Activated T-cell treated with anti-CD3 and anti-CD28 coated beads, Interleukin-2, amount 50 U/mL, for 4 hours (primary cell): Measurements from ENCODE around the gene EMILIN1. TPM values are rescaled to one million over a fixed set of nuclear protein-coding genes. Genes with fewer than 3 reads are reported as not detected.
"Not testable (repeated sequence)": the region's sequence is repeated elsewhere in the genome, so short reads cannot be mapped to it uniquely, and the experiment has no call there.

Source experiments
- ATAC-seq, 2 donors: fragments of 200-7000 bp; cut with Tn5 transposase; one replicate each; pipeline ENCODE4 v1.10.0; 2021
- DNase-seq: peaks from one replicate; pipeline ENCODE4 v3.0.0-alpha.2; 2020
- H3K27me3 Mint-ChIP-seq: one replicate; pipeline ENCODE4 v1.8.0; 2021; ENCODE audit warnings: low read depth, mixed read lengths
- H3K36me3 Mint-ChIP-seq: one replicate; pipeline ENCODE4 v1.8.0; 2022; ENCODE audit warnings: mixed read lengths; ENCODE audit not compliant: insufficient read depth
- H3K4me1 Mint-ChIP-seq: one replicate; pipeline ENCODE4 v1.8.0; 2021; ENCODE audit warnings: low read depth, mixed read lengths
- H3K4me3 Mint-ChIP-seq: one replicate; pipeline ENCODE4 v1.8.0; 2021; ENCODE audit warnings: mild to moderate bottlenecking, moderate library complexity, mixed read lengths
- H3K9me3 Mint-ChIP-seq: one replicate; pipeline ENCODE4 v1.8.0; 2021; ENCODE audit warnings: mixed read lengths
- total RNA-seq, 3 donors: library from RNA; stranded (reverse); gene quantifications; one replicate each; pipeline ENCODE4 v1.2.1, GENCODE V29; 2021

The EMILIN1 gene
- total RNA-seq, 3 donors from 2014 or later, result 0.76 to 1.4 (median 1.3) TPM

DNA sequence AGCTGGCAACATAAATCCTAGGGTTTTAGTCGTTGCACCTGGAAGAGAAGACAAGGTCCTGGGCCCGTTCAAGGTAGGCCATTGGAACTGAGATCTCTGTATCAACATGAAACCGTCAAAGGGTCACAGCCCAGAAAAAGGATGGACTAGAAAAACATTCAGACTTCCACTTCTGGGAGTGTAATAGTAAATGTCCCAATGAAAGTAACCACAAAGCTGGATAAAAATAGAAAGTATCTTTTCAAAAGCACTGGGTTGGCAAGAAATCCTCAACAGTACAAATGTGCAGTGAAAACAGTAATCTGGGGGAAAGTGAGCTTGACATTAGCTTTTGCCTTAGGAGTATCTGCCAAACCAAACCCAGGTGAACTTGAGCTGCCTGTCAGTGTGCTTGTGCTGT lies 27.6 kb downstream of the EMILIN1 start:
- Mint-ChIP-seq H3K4me3 (no peak overlapping the region), H3K4me1 (no peaks in the 10 kb centered on the region), H3K27me3 (peaks cover 9% of the 10 kb centered on the region), H3K9me3 (no peaks in the 10 kb centered on the region), H3K36me3 (no peaks in the 10 kb centered on the region)
- no peak for ATAC-seq
- DNase-seq, result no peak

GRCh38 chr2:27108221-27108620 lies 29.8 kb downstream of the EMILIN1 start:
- peaks cover 9% of the 10 kb centered on the region for H3K27me3 Mint-ChIP-seq
- no peaks in the 10 kb centered on the region for H3K36me3 Mint-ChIP-seq
- H3K4me3 Mint-ChIP-seq, result no peak overlapping the region
- H3K4me1 Mint-ChIP-seq, result no peaks in the 10 kb centered on the region
- H3K9me3 Mint-ChIP-seq, result no peaks in the 10 kb centered on the region
- no peak for DNase-seq
- ATAC-seq, result no peak

GRCh38 chr2:27109083-27109482 lies 30.7 kb downstream of the EMILIN1 start:
- H3K9me3 Mint-ChIP-seq, result no peaks in the 10 kb centered on the region
- peaks cover 9% of the 10 kb centered on the region for H3K27me3 Mint-ChIP-seq
- H3K36me3 Mint-ChIP-seq, result no peaks in the 10 kb centered on the region
- DNase-seq (no peak), ATAC-seq (no peak)
- no peaks in the 10 kb centered on the region for H3K4me1 Mint-ChIP-seq
- no peak overlapping the region for H3K4me3 Mint-ChIP-seq

- DNase-seq, H3K4me3 Mint-ChIP-seq, ATAC-seq, H3K4me1 Mint-ChIP-seq, H3K36me3 Mint-ChIP-seq, H3K27me3 Mint-ChIP-seq, H3K9me3 Mint-ChIP-seq: not testable (repeated sequence)
Observed at GRCh38 chr2:27110603-27111352, 32.4 kb downstream of the EMILIN1 start.

DNA sequence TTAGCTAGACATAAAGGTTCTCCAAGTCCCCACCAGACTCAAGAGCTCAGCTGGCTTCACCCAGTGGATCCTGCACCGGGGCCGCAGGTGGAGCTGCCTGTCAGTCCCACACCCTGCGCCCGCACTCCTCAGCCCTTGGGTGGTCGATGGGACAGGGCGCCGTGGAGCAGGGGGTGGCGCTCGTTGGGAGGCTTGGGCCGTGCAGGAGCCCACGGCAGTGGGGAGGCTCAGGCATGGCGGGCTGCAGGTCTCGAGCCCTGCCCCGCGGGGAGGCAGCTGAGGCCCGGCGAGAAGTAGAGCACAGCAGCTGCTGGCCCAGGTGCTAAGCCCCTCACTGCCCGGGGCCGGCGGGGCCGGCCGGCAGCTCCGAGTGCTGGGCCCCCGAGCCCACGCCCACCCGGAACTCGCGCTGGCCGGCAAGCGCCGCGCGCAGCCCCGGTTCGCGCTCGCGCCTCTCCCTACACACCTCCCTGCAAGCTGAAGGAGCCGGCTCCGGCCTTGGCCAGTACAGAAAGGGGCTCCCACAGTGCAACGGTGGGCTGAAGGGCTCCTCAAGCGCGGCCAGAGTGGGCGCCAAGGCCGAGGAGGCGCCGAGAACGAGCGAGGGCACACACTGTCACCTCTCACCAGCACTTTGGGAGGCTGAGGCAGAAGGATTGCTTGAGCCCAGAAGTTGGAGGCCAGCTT lies 33.1 kb downstream of the EMILIN1 start:
- not testable (repeated sequence) for H3K9me3 Mint-ChIP-seq, H3K36me3 Mint-ChIP-seq, ATAC-seq, DNase-seq, H3K4me1 Mint-ChIP-seq, H3K4me3 Mint-ChIP-seq, H3K27me3 Mint-ChIP-seq

- Mint-ChIP-seq H3K4me1 (peaks cover 10% of the 10 kb centered on the region), H3K36me3 (no peaks in the 10 kb centered on the region), H3K27me3 (peaks cover 29% of the 10 kb centered on the region), H3K4me3 (no peak overlapping the region), H3K9me3 (no peaks in the 10 kb centered on the region)
- ATAC-seq (no peak), DNase-seq (no peak)
Observed at GRCh38 chr2:27115519-27115918, 37.1 kb downstream of the EMILIN1 start.

DNA sequence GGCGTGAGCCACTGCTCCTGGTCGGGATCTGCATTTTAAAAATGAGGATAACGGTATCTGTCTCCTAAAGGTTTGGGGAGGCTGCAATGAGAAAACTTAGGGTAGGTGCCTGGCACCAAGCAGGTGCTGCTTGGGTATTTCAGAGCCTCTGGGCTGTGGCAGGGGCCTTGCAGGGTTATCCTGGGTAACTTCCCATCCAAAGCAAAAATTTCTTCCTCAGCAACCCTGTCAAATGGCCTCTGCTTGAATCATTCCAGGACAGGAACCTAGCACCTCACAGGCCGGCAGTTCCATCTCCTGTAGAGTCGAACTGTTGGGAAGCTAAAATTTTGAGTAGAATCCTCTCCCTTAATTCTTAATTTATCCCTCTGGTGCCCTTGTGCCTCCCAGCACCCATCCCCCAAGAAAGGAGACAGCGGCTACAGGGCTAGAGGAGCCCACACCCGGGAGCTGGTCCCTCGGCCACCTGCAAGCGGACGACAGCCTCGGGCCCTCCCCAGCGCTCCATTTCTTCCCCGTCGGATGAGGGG lies 39.6 kb downstream of the EMILIN1 start:
- ATAC-seq (no peak), DNase-seq (no peak)
- peak overlapping the region; percentile 54 for H3K4me3 Mint-ChIP-seq
- no peaks in the 10 kb centered on the region for H3K9me3 Mint-ChIP-seq
- peaks cover 32% of the 10 kb centered on the region for H3K27me3 Mint-ChIP-seq
- no peaks in the 10 kb centered on the region for H3K36me3 Mint-ChIP-seq
- peaks cover 16% of the 10 kb centered on the region for H3K4me1 Mint-ChIP-seq

DNA sequence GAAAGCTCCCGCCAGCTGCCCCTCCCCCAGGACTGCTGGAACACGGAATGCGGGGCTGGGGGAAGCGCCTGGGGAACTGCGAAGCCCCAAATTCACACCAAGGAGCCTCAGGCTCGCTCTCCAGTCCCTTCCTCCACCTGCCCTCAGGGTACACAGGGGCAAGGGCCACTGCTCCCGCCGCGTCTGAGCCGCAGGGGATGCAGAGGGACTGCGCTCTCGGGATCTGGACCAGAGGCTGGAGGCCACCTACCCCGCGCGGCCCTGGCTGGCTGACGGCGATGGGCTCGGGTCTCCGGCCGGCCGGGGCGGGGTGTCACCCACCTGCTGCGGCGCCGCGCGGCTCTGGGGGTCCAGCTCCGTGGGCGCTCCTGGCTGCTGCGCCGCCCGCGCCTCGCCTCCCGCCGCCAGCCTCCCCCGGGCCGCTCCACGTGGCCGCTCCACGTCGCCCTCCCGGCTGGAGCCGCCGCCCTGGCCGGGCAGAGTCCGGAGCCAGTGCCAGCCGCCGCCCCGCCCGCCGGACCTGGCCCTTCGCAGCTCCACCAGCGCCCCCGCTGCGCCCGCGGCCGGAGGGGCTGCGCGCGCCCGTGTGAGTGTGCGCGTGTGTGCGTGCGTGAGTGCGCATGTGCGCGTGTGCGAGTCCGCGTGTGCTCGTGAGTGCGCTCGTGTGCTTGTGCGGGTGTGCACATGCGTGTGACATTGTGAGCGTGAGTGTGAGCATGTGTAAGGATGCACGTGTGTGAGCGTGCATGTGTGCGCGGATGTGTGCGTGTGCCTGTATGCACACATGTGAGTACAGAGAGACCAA lies 40.3 kb downstream of the EMILIN1 start, which contains the start of gene CGREF1:
TSS of gene CGREF1 (minus strand) at position 604 of the 805 bp plus-strand sequence. CDS start 14,762 bp downstream, outside the sequence.
- ATAC-seq, result peak; percentile 32 to 47
- DNase-seq, result no peak
- Mint-ChIP-seq H3K4me3 (peak within 1 kb of the TSS; percentile 77), H3K36me3 (no peaks in the 10 kb centered on the region), H3K27me3 (peaks cover 32% of the 10 kb centered on the region), H3K9me3 (no peaks in the 10 kb centered on the region), H3K4me1 (peaks cover 20% of the 10 kb centered on the region)

GRCh38 chr2:27119330-27119670 lies 40.9 kb downstream of the EMILIN1 start:
- peaks cover 23% of the 10 kb centered on the region for H3K4me1 Mint-ChIP-seq
- DNase-seq, ATAC-seq, H3K36me3 Mint-ChIP-seq, H3K9me3 Mint-ChIP-seq: not testable (repeated sequence)
- peak overlapping the region; percentile 77 for H3K4me3 Mint-ChIP-seq
- H3K27me3 Mint-ChIP-seq, result peaks cover 32% of the 10 kb centered on the region

DNA sequence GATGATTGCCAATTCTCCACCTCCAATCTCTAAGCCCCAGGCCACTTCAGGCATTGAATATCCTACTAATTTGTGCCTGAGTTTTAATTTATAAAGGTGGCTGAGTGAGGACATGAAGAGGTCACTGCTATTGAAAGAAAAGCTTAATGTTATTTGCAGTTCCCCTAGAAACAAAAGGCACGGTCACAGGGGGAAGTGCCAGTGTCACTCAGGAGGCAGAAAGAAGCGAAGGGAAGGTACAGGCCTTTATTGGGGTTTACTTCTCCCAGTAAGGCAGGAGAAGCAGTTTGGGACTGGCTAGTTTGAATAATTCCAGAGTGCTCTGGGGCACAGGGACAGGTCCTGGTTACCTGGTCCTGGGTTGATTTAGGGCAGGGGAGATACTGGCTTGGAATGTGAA lies 43.5 kb downstream of the EMILIN1 start:
- DNase-seq, result no peak
- Mint-ChIP-seq H3K9me3 (no peaks in the 10 kb centered on the region), H3K27me3 (peaks cover 30% of the 10 kb centered on the region), H3K4me1 (peaks cover 23% of the 10 kb centered on the region), H3K4me3 (peak overlapping the region; percentile 85), H3K36me3 (no peaks in the 10 kb centered on the region)
- no peak for ATAC-seq

DNA sequence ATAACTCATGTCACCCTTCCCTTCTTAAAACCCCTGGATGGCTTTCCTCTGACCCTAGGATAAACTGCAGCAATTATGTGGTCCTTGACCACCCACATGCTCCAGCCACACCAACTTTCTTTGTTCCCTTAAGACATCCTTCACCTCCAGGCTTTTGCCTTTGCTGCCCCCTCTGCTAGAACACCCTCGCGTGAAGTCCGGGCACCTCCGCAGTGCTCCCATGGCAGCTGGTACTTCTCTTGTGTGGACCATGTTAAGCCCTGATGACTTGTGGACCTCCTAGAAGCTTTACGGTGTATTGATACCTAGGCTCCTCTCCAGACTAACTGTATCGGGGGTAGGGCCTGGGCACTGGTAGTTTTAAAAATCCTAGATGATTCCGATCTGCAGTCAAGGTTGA lies 44.4 kb downstream of the EMILIN1 start:
- H3K36me3 Mint-ChIP-seq, result no peaks in the 10 kb centered on the region
- H3K4me1 Mint-ChIP-seq, result peaks cover 23% of the 10 kb centered on the region
- peaks cover 25% of the 10 kb centered on the region for H3K27me3 Mint-ChIP-seq
- peak overlapping the region; percentile 85 for H3K4me3 Mint-ChIP-seq
- no peak for ATAC-seq
- no peak for DNase-seq
- no peaks in the 10 kb centered on the region for H3K9me3 Mint-ChIP-seq

GRCh38 chr2:27123302-27124150 lies 45.1 kb downstream of the EMILIN1 start, which contains the start of gene ABHD1:
TSS of gene ABHD1 (plus strand) at chr2:27123815. CDS start at chr2:27123949, 134 bp downstream.
- no peaks in the 10 kb centered on the region for H3K9me3 Mint-ChIP-seq
- DNase-seq (peak; percentile 49), ATAC-seq (peak; percentile 87 to 91)
- peaks cover 20% of the 10 kb centered on the region for H3K4me1 Mint-ChIP-seq
- peaks cover 18% of the 10 kb centered on the region for H3K27me3 Mint-ChIP-seq
- H3K36me3 Mint-ChIP-seq, result no peaks in the 10 kb centered on the region
- peak within 1 kb of the TSS; percentile 85 for H3K4me3 Mint-ChIP-seq

- DNase-seq (no peak), ATAC-seq (no peak)
- no peak overlapping the region for H3K4me3 Mint-ChIP-seq
- H3K9me3 Mint-ChIP-seq, result no peaks in the 10 kb centered on the region
- H3K27me3 Mint-ChIP-seq, result peaks cover 6% of the 10 kb centered on the region
- H3K4me1 Mint-ChIP-seq, result peaks cover 14% of the 10 kb centered on the region
- H3K36me3 Mint-ChIP-seq, result peaks cover 5% of the 10 kb centered on the region
Observed at GRCh38 chr2:27125104-27125503, 46.7 kb downstream of the EMILIN1 start.
